GOT3 (cell line): Measurements from ENCODE around the gene BAHCC1.

Source experiments
- DNase-seq: peaks from one replicate; lab custom pipeline; 2025; ENCODE audit warnings: mixed read lengths; lab: John Stamatoyannopoulos, UW

The BAHCC1 gene

DNA sequence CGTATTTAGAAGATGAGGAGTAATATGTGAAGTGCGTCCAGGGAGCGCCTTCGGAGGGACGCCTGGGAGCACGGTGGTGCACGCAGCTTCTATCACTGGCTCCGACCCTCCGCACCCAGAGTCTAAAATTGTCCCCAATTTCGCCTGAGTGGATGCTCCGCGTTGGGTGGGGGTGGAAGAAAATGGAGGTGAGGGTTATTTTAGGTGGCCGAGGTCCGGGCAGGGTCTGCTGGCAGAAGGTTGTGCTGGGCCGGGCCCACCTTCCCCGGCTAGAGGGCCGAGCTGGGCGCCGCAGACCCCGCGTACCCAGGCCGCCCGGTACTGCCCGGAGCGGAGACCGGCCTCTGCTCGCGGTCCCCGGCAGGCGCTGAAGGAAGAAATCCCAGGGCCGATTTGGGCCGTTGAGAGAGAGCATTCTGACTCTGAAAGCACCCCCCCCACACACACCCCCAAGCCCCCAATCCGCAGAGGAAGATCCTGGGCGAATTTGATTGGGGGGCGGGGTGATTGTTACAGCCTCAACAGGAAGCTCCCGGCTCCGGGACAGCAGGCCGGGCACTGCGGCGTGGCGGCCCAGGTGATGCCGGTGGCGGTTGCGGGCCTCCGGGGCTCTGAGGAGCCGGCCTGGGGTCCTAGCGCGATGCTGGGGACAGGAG lies 3.0 kb downstream of the BAHCC1 start:
- DNase-seq, result no peak

DNA sequence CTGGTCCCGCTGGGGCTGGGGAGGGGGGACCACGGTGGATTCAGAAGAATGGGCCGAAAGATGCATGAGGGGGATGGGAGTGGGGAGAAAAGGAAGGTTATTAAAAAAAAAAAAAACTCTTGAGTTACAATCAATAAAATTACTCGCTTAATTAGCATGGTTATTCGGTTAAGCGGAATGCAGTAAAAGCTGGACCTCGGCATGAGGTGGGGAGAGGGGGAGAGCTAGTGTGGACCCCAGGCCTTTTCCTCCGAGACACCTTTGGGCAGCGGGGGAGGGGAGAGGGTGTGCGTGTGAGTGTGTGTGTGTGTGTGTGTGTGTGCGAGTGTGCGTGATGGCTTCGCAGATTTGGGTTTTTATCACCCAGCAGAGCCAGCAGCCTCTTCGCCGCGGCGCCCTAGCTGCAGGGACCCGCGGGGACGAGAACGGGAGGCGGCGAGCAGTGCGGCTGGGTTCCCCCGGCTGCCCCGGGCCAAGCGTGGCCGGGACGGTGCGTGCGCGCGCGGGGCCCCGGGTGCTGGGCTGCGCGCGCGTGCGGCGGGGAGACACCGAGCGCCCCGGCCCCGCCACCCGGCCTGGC lies 3.7 kb downstream of the BAHCC1 start:
- DNase-seq, result no peak

DNA sequence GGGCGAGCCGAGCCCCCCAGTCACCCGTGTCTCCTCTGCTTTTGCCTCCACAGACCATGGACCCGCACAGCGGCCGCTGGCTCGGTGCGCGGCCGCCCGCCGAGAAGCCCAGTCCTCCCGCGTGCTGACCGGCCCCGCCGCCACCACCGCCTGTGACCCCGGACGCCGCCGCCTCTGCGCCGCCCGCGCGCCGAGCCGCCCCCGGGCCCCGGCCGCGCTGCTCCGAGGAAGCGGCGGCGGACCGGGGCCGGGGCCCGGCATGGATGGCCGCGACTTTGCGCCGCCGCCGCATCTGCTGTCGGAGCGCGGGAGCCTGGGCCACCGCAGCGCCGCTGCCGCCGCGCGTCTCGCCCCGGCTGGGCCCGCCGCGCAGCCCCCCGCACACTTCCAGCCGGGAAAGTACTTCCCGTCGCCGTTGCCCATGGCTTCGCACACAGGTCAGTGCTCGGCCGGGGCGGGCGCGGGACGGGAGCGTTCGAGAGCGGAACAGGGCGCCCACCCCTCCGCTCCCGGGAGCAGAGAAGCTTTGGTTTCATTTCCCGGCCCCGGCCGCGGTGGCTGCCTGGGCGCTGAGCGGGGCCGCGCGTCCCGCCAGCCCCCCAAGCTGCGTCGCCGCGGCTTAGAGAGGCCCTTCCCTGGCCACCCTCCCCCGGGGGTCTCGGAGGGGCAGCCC lies 4.4 kb downstream of the BAHCC1 start:
- no peak for DNase-seq

DNA sequence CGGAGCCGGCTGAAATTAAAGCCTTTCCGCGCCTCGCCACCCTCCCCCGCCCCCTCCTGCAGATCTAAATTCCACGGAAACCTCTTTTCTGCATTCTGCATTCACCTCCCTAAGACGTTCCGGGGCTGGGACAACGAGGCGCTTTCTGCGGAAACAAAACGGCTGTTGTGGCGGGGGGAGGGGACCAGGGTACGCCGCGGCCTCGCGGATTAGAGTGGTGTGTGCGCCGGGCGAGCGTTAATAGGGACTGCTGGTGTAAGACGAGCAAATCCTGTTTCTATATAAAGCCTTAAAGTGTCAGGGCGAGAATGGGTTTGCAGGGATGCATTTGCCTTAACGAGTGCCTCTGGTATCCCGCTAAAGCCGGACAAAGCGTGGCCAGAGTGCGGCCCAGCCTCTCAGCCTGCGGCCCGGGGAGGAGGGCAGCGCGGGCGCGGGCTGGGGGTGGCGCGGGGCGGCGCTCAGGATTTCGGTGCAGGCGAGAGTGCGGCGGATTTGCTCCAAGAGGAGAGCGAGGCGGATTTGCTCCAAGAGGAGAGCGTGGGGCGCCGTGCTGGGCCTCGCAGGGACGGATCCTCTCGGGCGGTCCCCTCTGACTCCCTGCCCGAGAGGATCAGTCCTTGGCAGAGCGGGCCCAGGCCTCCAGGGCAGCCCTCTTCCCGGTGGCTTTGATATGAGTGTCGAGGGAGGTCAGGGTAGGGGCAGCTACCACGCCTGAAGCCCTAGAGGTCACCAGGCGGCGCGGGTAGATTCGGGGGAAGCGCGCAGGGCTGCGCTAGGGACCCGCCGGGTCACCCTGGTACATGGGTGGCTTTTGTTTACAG lies 5.1 kb downstream of the BAHCC1 start:
- DNase-seq, result no peak

DNA sequence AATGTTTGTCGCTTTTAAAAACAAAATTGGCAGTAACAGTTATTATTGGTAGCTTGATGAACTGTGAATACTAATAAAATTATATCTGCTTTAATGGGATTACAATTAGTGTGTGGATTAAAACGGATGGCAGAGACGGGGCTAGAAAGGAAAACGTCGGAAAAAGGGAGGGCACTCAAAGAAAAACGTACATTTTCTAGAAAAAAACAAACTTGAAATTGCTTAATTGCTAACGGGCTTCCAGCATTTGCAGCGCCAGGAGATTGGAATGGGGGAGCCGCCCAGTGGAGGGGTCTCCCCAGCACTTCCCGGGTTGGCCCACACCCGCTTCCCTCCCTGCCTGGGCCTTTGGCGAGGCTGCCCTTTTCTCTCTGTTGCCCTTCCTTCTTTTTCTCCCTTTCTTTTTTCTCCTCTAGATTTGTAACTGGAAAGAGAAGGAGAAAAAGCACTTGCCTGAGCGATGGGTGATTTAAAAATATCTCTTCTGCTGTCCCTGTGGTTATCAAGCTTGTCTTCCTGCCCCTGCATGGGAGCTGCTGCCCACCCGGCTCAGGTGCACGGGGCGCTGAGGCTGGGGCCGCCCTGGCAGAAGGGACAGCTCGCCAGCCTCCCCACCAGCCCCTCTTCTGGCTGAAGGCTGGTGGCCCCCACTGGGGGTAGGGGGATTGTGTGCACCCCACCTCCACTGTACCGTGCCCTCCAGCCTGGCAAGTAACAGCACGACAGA lies 5.9 kb downstream of the BAHCC1 start:
- no peak for DNase-seq

DNA sequence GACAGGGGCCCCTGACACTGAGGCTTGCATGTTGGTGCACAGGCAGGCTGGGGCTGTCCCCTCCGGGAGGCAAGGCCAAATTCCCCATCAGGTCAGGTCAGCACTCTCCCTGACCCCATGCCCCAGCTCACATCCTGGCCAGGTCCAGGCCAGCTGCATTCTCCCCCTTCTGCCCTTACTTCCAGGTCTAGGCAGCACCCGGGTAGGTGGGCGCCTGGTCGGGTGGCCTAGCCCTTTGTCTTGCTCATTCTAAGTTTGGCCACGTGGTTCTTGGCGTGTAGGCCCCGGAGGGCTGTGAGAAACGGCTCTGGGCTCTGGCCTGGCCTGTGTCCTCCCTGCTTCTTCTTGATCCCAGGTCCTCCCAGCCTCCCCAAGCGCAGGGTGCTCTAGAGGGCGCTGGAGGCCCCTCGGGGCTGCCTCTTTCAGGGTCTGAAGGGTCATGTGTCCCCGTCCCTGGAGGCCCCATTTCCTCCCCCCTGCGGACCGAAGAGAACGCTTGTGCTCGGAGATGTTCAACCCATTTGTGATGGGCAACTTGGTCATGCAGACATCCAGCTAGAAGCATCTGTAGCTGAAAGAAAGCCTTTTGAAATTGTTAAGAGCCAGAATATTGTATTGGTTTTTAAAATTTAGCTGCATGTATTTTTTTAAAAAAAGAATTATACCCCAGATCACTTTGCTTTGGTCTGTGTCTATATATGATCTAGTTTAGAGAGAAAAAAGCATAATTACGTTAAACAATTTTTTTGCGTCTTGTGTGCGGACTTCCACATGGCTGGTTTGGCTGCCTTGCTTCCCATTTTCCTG lies 6.7 kb downstream of the BAHCC1 start:
- DNase-seq, result no peak

DNA sequence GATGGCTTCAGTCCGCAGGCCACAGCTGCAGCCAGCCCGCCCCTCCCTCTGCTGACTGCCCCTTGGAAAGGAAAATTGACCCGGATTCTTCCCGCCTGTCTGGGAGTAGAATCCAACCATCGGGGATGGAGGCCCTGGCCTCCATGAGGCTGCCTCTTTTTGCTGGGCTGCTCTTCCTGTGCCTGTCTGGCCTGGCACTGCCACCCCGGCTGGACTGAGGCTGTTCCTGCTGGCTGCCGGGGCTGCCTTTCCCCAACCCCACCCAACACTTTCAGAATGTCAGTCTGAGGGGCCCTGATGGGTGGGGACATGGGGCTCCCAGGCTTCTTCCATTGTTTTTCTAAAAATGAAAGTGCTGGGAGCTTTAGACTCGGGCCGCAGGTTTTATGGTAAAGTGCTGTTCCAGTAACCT lies 7.3 kb downstream of the BAHCC1 start:
- no peak for DNase-seq

DNA sequence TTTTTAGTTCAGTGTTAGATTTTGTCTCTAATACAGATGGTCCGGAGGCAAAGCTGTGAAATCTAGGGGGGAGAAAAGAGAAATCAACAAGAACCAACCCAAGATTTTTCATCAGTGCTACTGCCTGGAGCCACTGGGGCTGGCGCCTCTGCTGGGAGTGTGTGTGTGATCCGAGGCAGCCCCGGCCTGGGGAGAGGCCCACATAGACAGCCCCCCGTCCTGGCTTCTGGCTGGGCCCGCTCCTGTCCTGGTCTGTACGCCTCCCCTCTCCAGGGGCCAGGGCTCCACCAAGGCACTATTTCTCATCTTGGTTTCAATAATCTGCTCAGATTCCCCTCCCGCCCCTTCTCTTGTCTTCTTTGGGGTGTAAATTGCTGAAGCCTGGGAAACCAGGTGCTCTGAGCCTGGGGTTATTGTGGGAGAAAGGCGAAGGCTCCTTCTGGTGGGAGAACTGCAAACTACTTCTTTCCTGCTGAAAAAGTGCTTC lies 7.8 kb downstream of the BAHCC1 start:
- no peak for DNase-seq

DNA sequence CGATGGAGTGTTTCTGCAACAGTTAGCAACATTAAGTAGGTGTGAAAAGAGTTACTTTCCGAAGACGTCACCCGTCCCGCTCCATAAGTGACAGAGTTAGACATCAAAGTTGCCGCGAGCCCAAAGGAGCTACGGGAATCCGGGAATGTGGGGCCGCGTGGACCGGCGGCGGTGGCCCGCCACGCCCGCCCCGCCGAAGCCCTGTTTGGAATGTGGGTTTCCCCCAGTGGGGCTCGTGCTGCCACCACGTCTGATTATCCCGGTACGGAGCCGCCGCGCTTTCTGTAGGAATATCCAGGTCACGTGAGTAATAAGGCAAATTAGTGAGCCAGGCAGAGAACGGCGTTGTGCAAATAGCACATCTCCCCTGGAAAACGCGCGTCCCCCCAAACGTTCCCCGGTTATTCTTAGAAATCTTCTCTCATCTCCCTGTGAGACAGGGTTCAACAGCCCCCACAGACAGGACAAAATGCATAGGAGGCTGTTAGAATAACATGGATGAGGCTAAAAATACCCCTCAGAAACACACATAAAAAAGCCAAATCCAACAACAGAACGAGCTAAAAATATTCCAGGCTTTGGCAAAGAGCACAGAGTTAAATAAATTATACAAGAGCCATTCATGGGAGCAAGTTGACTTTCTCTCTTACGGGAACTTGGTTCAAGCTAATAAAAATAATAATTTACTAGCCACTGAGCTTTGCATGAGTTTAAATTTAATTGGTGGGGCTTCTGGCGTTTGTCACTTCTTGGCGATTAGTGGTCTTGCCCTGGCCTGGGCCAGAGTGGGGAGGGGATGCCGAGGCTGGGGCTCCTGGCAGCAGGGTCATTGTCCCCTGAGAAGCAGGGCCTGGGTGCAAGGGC lies 8.6 kb downstream of the BAHCC1 start:
- DNase-seq, result no peak

DNA sequence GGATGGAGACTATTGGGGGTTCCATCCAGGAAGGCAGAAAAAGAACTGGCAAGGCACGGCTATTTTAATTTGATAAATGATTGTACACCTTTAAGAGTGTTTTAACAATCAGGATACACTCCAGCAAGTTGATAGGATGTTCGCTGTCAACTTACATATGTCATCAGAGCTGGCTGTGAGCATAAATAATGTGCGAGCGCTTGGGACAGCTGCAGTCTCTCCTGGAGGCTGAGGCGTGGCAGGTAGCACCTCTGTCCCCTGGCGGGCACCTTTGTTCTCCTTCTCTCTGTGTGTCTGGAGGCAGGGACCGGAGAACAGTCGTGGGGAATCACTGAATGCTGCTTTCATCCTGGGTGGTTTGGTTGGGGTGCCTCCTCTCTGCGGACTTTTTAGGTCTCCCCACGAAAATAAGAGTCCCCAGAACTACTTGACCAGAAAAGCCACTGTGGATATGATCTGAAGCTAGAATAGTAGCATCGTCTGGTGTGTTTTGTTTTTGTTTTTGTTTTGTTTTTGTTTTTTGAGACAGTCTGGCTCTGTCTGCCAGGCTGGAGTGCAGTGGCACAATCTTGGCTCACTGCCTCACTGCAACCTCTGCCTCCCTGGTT lies 9.4 kb downstream of the BAHCC1 start:
- no peak for DNase-seq

DNA sequence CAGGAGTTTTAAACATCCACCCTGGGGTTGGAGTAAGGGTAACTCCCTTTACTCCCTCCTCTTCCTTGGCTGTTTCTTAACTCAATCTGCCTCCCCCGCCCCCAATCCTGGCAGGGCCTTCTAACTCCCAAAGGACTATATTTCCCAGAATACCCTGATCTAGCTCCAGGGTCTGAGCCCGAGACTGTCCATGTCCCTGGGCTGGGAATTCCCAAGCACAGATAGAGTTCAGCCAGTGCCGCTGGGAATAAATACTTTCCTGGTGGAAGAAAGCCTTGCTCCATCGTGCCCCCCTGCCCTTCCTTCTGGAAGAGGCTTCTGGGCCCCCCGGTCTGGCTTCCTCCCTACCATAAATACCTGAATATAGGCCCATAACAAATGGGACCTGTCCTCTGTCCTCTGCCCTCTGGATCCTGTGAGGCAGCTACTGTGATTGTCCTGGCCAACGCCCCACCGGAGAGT lies 10.2 kb downstream of the BAHCC1 start:
- DNase-seq, result no peak

DNA sequence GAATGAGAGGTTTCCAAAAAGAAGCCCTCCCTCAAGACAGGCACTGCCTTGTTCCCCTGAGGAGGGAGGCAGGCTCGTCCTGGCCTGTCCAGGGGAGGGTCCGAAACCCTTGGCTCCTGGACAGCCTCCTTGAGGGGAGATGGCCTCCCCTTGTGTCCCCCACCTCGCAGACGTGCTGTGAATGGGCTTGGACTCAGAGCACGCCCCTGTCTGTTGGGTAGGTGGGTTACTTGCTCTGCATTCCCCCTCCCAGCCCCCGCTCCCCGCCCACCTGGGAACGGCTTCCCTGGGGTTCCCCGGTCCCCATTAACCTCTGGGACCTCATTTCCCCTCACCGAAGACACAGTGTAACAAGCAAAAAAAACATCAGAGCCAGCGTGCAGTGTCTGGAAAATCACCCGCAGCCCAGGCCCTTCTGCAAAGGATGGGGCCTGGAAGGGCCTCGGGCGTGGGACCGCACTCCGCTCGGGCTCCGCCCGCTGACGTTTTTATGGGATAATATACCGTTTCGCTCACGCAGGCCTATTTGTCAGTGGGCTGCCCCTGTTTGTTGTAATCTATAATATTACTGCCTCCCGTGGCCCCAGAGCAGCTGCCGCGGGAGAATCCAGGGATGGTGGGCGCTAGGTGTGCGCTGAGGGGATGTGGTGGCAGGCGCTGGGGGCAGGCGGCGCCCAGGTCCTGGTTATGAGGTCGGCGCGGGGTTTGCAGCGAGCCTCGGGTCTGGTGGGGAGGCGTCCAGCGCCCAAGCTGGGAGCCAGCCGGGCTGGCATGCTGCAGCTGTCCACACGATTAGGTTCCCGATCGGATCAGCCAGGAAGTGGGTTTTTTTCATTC lies 11.1 kb downstream of the BAHCC1 start:
- no peak for DNase-seq

DNA sequence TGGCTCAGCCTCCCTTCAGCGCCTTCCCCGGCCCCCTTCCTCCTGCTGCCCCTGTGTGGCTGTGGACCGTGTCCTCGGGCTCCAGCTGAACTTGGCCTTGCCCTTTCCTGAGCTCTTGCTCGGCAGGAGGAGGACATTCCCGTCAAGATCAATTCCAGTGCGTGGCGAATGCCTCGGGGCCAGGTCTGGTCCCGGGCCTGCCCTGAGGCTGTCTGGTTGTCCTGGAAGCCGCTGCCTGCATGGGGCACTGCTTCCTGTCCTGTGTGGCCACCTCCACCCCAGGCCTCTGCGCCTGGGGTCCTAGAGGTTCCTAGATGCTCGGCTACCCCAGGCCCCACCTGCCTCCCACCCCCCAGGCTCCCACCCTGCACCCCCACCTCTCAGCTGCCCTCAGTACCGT lies 12.8 kb downstream of the BAHCC1 start:
- no peak for DNase-seq

DNA sequence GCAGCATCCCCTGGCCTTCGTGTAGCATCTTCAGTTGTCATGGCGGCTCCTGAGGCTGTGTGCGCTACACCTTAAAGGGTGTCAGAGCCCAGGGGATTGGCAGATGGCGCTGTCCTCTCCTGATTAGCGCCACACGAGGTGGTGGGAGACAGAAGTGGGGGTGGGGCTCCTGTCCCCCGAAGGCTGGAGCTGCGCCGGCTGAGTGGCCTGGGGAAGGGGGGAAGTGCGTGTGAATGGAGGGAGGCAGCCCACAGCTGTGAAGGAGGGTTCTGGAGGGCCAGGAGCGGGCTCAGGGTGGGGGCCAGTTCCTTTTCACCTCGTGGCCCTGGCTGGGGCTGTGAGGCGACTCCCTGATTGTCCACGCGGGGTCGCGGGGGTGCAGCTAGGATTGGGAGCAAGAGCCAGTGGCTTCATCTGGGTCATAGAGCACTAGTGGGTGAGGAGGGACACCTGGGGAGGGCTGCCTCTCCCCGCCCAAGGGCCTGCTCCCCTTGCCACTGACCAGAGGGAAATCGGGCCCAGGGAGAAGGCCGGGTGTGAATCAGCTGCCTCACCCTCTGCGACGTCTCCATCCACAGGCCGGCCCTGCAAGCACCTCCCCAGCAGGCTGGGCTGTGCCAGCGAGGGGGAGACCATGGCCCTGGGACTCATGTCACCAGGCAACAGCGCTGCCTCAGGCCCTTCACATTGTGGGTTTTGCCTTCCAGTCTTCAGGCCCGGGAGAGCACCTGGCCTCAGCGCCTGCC lies 14.1 kb downstream of the BAHCC1 start:
- DNase-seq, result no peak

DNA sequence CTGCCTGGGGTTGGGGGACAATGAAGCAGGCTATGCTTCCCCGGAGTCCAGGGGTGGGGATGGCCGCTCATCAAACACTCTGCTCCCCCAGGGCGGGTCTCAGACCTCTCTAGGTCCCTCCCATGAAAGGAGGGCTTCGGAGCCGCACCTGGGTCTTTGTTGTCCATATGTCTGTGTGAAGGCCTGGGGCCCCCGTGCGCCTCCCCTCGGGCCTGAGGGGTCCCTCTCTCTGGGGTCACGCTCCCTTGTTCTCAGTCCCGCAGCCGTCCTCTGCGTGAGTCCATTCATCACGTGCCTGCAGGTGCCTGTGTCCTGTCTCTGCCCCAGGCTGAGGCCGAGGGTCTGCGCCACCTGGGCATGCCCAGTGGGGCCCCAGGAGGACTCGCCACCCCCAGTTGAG lies 15.6 kb downstream of the BAHCC1 start:
- no peak for DNase-seq

DNA sequence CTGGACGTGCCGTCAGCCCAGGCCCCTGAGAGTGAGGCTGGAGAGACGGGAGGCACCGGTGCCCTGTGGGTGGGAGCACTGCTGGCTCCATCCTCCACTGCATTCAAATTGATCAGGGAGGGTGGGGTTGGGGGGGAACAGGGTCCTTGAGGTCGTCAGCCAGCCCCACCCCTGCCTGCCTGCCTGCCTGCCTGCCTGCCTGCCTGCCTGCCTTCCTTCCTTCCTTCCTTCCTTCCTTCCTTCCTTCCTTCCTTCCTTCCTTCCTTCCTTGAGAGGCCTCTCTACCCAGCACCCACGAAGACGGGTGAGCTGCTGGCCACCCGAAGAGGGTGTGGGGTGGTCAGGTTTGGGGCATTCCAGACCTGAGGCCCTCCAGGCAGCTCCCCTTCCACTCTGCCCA lies 16.0 kb downstream of the BAHCC1 start:
- DNase-seq, result no peak

DNA sequence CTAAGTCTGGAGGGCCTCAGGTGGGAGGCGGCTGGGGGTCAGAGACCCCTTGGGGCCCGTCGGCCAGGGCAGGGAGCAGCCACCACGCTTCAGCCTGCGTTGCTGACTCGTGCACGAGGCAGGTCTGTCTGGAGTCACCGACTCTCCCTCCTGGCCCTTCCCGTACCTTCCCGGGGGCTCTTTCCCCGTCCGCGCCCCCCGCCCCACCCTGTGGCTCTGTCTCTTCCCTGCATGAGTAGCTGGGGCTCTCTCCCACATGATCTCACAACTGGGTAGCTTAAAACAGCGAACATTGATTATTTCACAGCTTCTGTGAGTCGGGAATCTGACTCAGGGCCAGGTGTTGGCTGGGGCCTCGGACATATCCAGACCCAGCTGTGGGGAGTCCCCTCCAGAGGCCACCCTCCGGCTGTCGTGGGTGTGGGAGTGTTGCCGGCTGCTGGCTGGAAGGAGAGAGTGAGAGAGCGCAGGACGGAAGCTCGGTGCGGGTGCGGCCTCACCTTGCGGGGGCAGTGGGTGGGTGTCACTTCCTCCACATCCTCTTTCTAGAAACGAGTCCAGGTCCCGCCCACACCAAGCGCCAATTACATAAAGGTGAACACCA lies 17.3 kb downstream of the BAHCC1 start:
- no peak for DNase-seq
